Stimulated activated naive CD8-positive, alpha-beta T cell treated with anti-CD3 and anti-CD28 coated beads, Interleukin-15, Interleukin-2, amounts not matched to agents 100 ng/mL and 50 ng/mL, for 24 hours (primary cell): ENCODE measurements around the gene CRACDL.
A peak's percentile ranks its signal among the peaks of the same experiment; 100 is the strongest.
"Not testable (repeated sequence)": the region's sequence is repeated elsewhere in the genome, so short reads cannot be mapped to it uniquely, and the experiment has no call there.

Experiments
- H3K27ac Mint-ChIP-seq: one replicate; pipeline ENCODE4 v1.8.0; 2021; ENCODE audit warnings: mild to moderate bottlenecking, mixed read lengths
- H3K27me3 Mint-ChIP-seq: one replicate; pipeline ENCODE4 v1.8.0; 2021; ENCODE audit warnings: mixed read lengths
- H3K36me3 Mint-ChIP-seq: one replicate; pipeline ENCODE4 v1.8.0; 2021; ENCODE audit warnings: low read depth, mixed read lengths
- H3K4me1 Mint-ChIP-seq: one replicate; pipeline ENCODE4 v1.8.0; 2021; ENCODE audit warnings: low read depth, mixed read lengths
- H3K4me3 Mint-ChIP-seq: one replicate; pipeline ENCODE4 v1.8.0; 2021; ENCODE audit warnings: mild to moderate bottlenecking, mixed read lengths
- H3K9me3 Mint-ChIP-seq: one replicate; pipeline ENCODE4 v1.8.0; 2021; ENCODE audit warnings: mixed read lengths

The CRACDL gene

GRCh38 chr2:98891591-98891990 lies 44.4 kb downstream of the CRACDL start:
- peaks cover 5% of the 10 kb centered on the region for H3K36me3 Mint-ChIP-seq
- no peak overlapping the region for H3K4me3 Mint-ChIP-seq
- peaks cover 9% of the 10 kb centered on the region for H3K9me3 Mint-ChIP-seq
- H3K27ac Mint-ChIP-seq: no peak overlapping the region
- no peaks in the 10 kb centered on the region for H3K4me1 Mint-ChIP-seq
- H3K27me3 Mint-ChIP-seq: peaks cover 17% of the 10 kb centered on the region

GRCh38 chr2:98886066-98886554 lies 49.9 kb downstream of the CRACDL start:
- Mint-ChIP-seq H3K27ac (no peak overlapping the region), H3K36me3 (peaks cover 8% of the 10 kb centered on the region), H3K27me3 (peaks cover 27% of the 10 kb centered on the region), H3K4me3 (no peak overlapping the region), H3K4me1 (no peaks in the 10 kb centered on the region), H3K9me3 (peaks cover 25% of the 10 kb centered on the region)

- Mint-ChIP-seq H3K9me3 (peaks cover 25% of the 10 kb centered on the region), H3K4me1 (no peaks in the 10 kb centered on the region), H3K36me3 (peaks cover 8% of the 10 kb centered on the region), H3K27me3 (peaks cover 26% of the 10 kb centered on the region), H3K4me3 (no peak overlapping the region), H3K27ac (no peak overlapping the region)
Measured at GRCh38 chr2:98884658-98885057, 51.4 kb downstream of the CRACDL start.

GRCh38 chr2:98883780-98884211 lies 52.2 kb downstream of the CRACDL start:
- Mint-ChIP-seq H3K36me3 (peaks cover 8% of the 10 kb centered on the region), H3K9me3 (peaks cover 25% of the 10 kb centered on the region), H3K27me3 (peaks cover 20% of the 10 kb centered on the region), H3K27ac (no peak overlapping the region), H3K4me3 (no peak overlapping the region), H3K4me1 (no peaks in the 10 kb centered on the region)

GRCh38 chr2:98882971-98883779 lies 52.9 kb downstream of the CRACDL start:
- H3K4me3 Mint-ChIP-seq: no peak overlapping the region
- peaks cover 8% of the 10 kb centered on the region for H3K36me3 Mint-ChIP-seq
- no peak overlapping the region for H3K27ac Mint-ChIP-seq
- peaks cover 25% of the 10 kb centered on the region for H3K9me3 Mint-ChIP-seq
- H3K27me3 Mint-ChIP-seq: peaks cover 16% of the 10 kb centered on the region
- H3K4me1 Mint-ChIP-seq: no peaks in the 10 kb centered on the region

GRCh38 chr2:98882368-98882767 lies 53.7 kb downstream of the CRACDL start:
- no peaks in the 10 kb centered on the region for H3K4me1 Mint-ChIP-seq
- peaks cover 11% of the 10 kb centered on the region for H3K27me3 Mint-ChIP-seq
- peaks cover 20% of the 10 kb centered on the region for H3K9me3 Mint-ChIP-seq
- no peak overlapping the region for H3K4me3 Mint-ChIP-seq
- H3K36me3 Mint-ChIP-seq: peaks cover 6% of the 10 kb centered on the region
- H3K27ac Mint-ChIP-seq: no peak overlapping the region

GRCh38 chr2:98881153-98881650 lies 54.8 kb downstream of the CRACDL start:
- Mint-ChIP-seq H3K27me3 (peaks cover 6% of the 10 kb centered on the region), H3K4me3 (no peak overlapping the region), H3K27ac (no peak overlapping the region)

GRCh38 chr2:98880266-98881152 lies 55.5 kb downstream of the CRACDL start:
- Mint-ChIP-seq H3K27me3 (peaks cover 5% of the 10 kb centered on the region), H3K4me1 (no peaks in the 10 kb centered on the region), H3K4me3 (no peak overlapping the region), H3K9me3 (peaks cover 6% of the 10 kb centered on the region), H3K27ac (no peak overlapping the region), H3K36me3 (no peaks in the 10 kb centered on the region)

More at GRCh38 chr2:98881153-98881650, 54.8 kb downstream of the CRACDL start:
- no peaks in the 10 kb centered on the region for H3K36me3 Mint-ChIP-seq
- no peaks in the 10 kb centered on the region for H3K4me1 Mint-ChIP-seq
- H3K9me3 Mint-ChIP-seq: peaks cover 12% of the 10 kb centered on the region

GRCh38 chr2:98877658-98878057 lies 58.4 kb downstream of the CRACDL start:
- not testable (repeated sequence) for H3K4me1 Mint-ChIP-seq, H3K4me3 Mint-ChIP-seq, H3K36me3 Mint-ChIP-seq, H3K9me3 Mint-ChIP-seq, H3K27me3 Mint-ChIP-seq, H3K27ac Mint-ChIP-seq

GRCh38 chr2:98876741-98877140 lies 59.3 kb downstream of the CRACDL start:
- Mint-ChIP-seq H3K4me3 (no peak overlapping the region), H3K27ac (no peak overlapping the region), H3K4me1 (no peaks in the 10 kb centered on the region), H3K9me3 (no peaks in the 10 kb centered on the region), H3K36me3 (no peaks in the 10 kb centered on the region), H3K27me3 (no peaks in the 10 kb centered on the region)

GRCh38 chr2:98875746-98876145 lies 60.3 kb downstream of the CRACDL start:
- Mint-ChIP-seq H3K27ac (no peak overlapping the region), H3K4me3 (no peak overlapping the region), H3K27me3 (no peaks in the 10 kb centered on the region), H3K4me1 (no peaks in the 10 kb centered on the region), H3K9me3 (no peaks in the 10 kb centered on the region), H3K36me3 (no peaks in the 10 kb centered on the region)

GRCh38 chr2:98875081-98875728 lies 60.8 kb downstream of the CRACDL start:
- Mint-ChIP-seq H3K27ac (peak overlapping the region; percentile 13), H3K9me3 (no peaks in the 10 kb centered on the region), H3K4me1 (no peaks in the 10 kb centered on the region), H3K36me3 (no peaks in the 10 kb centered on the region), H3K27me3 (no peaks in the 10 kb centered on the region), H3K4me3 (no peak overlapping the region)

GRCh38 chr2:98874186-98874689 lies 61.8 kb downstream of the CRACDL start:
- Mint-ChIP-seq H3K27ac (no peak overlapping the region), H3K36me3 (no peaks in the 10 kb centered on the region), H3K9me3 (no peaks in the 10 kb centered on the region), H3K4me1 (no peaks in the 10 kb centered on the region), H3K27me3 (no peaks in the 10 kb centered on the region), H3K4me3 (no peak overlapping the region)

- H3K36me3 Mint-ChIP-seq: no peaks in the 10 kb centered on the region
- H3K27me3 Mint-ChIP-seq: no peaks in the 10 kb centered on the region
- H3K4me1 Mint-ChIP-seq: no peaks in the 10 kb centered on the region
- H3K4me3 Mint-ChIP-seq: no peak overlapping the region
- H3K9me3 Mint-ChIP-seq: no peaks in the 10 kb centered on the region
- no peak overlapping the region for H3K27ac Mint-ChIP-seq
Measured at GRCh38 chr2:98872526-98872925, 63.5 kb downstream of the CRACDL start.
